ENCODE results near the gene PCSK7.

The PCSK7 gene

DNA sequence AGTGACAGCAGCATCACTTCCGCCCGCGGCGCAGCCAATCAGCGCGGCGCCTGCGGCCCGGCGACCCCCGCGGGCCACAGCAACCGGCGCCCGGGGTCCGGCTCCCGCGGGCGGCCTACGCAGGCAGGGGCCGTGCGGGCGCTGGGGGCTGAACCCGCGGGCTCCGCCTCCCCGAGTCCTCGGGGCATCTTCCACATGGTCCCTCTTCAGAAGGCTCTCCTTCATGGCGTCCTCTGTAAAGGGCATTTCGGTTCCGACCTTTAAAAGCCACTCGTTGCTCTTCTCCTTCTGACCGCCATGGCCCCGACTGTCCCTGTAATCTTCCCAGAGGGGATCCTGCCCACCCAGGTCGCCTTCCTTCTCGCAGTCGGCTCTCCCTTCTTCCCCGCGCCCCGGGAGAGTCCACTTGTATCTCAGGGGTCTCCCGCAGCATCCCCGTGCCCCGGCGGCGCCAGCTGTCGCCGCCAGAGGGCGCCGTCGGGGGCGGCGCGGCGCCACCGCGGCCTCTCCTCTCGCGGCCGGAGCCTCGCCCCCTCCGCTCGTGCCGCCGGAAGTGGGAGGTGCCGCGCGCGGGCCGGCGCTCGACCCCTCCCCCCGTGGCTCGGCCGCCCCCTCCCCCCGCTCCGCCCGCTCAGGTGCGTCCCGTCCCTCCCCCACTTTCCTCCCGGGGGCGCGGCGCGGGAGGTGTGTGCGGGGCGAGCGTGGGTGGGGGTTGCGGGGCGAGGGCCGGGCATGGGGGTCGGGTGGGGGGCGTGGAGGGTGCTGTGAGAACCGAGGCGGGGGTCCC, 412 bp upstream of the PCSK7 start, which contains the start of gene RNF214:
RNF214 (plus strand) TSS at position 580 of the 787 bp plus-strand sequence. CDS start 1,602 bp downstream, outside the sequence.
- peak; percentile 36 to 58 for DNase-seq (ENCODE audit: low read depth in 2 of 2)

DNA sequence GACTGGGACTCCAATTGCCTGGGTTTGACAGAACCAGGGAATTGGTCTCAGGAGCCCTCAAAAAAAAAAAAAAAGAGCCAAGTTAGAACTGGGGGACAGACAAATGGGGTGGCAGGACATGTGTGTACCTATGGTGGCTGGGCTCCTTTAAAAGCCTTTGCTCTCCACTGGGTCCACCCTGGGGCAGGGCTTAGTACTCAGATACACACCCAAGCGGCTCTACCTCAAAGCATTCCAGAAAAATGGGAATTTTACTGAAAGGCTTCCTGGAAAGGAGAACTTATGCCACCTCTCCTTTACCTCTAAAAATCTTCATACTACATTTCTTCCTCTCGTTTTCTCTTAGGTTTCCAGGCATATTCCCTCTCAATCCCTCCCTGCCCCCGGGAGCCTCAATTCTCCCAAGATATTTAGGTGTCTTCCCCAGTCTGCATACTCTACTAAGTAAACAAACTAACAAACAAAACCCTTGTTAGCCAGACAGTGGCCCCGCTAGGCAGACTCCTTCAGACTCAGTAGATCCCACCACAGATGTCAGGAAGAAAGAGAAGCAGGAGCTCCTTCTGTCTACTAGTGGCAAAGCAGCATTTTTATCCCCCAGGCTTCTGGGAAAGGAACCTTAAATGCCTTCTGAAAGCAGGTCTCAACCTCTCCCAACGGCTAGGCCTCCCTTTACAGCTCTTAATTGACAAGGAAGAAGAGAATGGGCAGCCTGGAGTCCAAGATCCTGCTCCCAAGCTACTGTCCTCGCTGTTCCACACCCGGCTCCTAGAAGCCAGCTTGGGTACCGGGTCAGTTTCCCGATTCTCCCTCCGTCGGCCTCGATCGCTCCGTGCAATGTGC, 653 bp downstream of the PCSK7 start:
- DNase-seq (ENCODE audit: low read depth in 2 of 2): no peak

DNA sequence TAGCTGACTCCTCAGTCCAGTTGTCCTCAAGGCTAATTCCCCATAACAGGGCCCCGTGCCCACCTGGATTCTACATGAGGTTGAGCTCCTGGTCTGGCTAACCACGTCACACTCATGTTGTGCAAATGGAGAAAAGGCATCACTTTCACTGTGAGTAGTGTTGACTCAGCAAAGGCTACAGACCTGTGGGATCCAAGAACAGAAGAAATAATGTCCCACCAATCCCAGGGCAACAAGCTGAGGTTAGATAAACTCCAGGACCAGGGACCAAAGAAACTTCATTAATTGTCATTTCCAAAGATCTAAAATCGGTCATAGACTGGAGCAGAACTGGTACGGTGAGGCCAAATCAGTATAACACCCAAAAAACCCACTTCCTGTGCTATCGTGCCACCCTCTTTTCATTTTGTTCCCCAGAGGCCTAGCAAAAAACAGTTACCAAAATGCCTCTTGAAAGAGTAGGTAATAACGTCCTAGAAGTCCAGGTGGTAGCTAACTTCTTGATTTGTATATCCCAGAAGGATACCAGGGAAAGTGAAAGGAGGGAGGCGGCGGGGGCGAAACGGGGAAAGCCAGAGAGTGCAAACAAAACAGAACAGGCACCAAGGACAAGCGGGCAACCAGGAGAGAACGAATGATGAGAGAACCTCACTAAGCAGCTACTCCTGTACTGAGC, 1.4 kb downstream of the PCSK7 start:
- DNase-seq (ENCODE audit: low read depth in 2 of 2): no peak

DNA sequence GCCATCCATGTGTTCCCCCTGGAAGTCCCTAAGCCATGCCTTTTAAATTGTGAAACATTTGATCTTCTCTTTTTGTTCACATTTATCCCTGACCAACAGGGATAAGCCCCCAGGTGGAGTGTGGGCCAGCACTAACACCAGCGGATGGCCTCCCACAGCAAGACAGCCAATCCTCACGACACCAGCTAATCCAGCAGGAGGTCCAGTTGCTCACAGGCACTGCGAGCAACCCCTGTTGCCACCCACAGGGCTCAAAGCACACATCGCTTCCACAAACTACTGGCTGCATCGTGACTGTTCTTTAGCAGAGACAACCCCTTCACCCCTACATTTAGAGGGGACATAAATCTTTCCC, 2.0 kb downstream of the PCSK7 start:
- DNase-seq (ENCODE audit: low read depth in 2 of 2): no peak

DNA sequence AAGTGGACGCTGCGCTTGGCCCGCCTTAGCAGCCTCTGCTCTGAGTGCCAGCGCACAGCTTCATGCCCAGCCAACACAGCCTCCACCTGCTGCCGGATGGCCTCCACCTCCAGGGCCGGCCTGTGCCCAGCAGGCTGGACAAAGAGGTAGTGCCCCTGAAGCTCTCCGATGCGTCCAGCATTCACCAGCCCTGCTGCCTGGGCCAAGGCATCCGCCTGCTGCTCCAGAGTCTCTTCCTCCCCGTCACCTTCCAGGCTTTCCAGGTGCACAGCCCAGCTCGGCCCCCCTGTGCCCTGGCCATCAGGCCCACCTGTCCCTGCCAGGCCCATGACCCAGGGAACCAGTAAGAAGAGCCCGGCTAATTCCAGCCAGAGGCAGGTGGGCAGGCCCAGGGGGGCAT, 2.5 kb downstream of the PCSK7 start:
- DNase-seq (ENCODE audit: low read depth in 2 of 2): no peak

DNA sequence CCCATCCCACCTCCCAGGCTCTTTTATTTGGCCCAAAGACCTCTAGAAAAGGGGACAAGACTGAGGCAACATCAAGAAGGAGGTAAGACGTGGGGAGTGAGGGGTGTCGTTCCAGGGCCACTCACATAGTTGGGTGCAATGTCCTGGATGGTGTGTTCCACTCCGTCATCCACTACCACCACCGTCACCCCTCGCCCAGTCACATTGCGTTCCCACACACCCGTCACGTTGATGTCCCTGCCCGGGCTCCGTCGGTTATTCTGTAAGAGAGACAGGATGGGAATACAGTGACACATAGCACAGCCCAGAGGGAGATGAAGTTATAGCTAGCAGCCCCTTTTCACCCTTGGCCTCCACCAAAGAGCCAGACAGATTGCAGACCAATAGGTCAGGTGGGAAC, 3.8 kb downstream of the PCSK7 start:
- DNase-seq (ENCODE audit: low read depth in 2 of 2): no peak

DNA sequence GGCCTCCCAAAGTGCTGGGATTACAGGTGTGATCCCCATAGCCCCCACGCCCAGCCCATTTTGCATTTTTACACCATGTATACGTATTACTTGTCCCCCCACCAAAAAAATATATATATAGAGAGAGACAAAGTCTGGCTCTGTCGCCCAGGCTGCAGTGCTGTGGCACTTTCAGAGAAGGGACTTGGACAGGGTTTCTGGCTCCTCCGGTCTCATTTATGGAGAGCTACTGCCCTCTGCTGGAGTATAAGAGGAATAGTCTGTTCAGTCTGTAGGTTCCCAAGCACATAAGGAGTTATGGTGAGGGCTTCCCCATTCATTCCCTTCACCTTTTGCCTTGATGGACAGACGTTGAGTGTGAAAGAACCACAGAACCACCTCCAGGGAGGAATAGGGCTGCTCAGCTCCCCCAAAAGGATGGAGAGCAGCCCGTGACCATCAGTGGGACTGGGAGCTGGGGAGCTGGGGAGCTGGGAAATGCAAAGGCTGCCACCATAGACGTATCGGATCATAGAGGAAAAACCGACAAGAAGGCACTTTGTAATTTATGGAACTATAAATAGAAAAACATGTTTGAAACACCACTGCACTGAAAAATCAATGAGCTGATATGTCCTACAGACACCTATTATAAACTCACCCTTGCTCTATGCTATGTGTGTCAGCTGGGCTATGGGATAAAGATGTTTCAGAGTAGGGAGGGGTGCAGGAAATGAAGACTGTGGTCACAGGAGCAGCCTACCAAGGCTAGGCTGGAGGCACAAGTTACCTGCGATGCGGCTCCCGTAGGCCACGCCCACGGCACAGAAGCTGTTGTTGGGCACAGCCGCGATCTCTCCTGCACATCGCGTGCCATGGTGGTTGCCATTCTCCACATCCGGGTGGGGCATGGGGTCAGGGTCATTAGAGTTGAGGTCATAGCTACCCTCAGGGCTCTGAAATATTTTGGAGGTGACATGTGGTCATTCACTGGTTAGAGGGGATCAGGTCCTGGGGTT, 5.2 kb downstream of the PCSK7 start:
- no peak for DNase-seq (ENCODE audit: low read depth in 2 of 2)

DNA sequence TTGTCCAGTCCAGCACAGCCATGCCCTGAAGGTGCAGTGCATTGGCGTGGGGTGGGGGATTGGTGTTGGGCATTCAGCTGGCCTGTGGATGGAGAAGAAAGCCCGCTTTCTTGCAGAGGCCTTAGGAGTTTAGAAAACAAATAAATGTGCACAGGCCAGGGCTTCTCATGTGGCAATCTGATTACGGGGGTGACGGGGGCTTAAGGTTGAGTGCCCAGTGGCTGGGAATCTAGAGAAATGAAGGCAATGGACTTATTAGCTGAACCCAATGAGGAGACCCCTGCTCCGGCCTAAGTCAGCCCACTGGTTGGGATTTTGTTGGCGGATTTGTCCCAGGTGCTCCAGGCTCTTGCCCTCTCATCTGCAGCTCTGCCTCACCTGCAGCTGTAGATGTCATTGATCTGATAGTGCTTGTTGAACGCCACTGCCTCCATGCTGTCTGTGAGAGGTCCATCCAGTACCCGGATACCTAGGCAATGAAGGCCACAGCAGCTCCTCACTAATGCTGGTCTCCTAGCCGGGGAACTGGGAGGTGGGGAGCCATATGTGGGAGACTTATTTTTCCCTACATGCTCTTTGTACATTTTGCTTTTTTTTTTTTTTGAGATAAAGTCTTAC, 6.2 kb downstream of the PCSK7 start:
- DNase-seq (ENCODE audit: low read depth in 2 of 2): no peak

DNA sequence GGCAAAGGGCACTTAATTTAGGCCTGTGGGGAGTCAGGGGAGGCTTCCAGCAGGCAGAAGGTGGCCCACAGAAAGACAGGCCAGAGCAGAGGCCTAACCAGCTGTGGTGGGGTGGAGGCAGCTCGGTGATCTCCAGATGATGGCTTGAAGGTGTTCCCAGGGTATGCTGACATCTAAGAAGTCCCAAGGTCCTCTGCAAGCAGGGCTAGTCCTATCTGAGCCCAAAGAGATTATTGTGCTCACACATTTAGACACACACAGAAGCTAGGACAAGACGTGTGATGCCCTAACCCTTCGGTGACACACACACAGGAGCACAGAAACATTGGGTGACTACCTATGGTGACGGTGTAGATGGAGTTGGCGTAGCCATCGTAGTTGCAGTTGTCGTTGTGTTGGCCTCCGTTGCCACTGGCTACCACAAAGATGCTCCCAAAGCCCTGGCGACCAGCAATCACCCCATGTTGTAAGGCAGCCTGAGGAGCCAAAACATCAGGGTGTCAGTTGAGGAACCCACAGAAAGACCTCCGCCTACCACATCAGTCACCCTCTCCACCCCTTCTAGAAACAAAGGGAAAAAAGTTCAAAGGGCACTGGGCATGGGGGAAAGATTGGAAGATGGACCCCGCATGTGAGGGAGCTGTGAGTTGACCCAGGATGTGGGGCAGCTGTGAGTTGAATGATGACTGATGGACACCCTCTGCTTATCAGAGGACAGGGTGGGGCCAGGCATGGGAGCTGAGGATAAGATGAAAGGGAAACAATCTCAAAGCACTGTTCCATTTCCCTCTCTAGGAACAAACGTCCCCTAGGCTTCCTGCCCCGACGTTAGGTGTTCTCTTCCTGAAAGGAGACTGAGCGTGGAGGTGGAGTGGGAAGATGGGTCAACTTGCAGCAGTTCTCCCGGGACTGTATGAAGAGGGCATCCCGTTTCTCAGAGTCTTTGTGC, 7.9 kb downstream of the PCSK7 start:
- no peak for DNase-seq (ENCODE audit: low read depth in 2 of 2)

DNA sequence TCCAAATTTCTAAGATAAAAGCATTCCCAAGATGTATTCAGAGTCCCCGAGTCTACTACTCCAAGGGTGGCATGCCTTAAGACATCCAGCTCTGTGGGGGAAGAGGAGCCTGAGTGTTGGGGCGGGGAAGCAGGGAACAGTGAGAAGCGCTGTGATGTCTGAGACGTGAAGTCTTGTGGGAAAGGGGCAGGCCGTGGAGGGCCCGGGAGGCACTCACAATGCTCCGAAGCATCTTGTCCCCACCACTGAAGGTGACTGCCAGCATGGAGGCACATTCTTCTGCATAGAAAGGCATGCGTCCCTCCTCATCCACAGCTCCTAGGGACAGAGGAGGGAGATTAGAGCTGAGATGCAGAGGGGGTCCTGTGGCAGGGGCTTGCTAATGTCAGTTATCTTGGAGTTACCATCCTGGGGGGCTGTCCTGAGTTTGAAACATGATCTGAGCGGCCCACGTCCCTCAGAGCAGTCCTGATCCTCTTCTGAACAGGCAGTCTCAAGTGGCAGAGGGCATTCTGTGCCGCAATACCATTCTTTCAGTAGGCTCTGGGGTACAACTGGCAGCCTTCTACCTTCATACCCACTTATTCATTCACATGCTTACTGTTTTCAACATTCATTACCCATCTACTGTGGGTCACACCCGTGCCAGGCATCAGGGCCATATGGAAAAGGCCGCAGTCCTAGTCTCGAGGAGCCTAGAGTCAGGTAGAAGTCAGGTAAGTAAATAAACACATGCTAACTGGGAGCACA, 8.7 kb downstream of the PCSK7 start:
- no peak for DNase-seq (ENCODE audit: low read depth in 2 of 2)

DNA sequence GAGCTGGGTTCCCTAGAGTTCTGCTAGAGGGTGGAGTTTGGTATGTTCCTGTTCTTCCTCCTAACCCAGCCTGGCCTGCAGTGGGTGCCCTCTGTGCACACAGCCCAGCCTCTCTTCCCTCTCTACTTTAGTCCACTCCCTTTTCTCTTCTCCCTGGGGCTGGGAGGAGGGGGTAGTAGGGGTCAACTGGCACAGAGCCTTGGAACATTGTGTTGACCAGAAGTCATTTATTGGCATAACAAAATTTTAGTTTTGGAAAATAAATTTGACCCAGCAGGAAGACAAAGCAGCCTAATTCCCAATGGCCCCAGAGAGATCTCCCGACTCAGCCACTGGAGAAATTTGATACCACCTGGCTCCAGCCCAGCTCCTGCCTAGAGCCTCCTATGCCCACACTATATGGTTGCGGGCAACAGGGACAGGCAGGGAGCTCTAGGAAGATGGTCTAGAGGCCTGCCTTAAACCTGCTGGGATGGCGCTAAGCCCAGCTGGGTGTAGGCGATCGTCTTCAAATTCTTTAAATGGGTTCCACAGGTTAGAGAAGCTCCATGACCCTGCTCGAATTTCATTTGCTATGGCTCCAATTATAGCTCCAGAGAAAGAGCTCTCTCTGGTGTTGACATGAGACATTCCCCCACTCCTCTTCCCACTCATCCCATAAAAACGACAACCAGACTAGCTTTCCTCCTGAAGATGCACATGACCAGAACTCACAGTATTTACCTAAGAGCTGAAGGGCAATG, 9.9 kb downstream of the PCSK7 start:
- DNase-seq (ENCODE audit: low read depth in 2 of 2): no peak

DNA sequence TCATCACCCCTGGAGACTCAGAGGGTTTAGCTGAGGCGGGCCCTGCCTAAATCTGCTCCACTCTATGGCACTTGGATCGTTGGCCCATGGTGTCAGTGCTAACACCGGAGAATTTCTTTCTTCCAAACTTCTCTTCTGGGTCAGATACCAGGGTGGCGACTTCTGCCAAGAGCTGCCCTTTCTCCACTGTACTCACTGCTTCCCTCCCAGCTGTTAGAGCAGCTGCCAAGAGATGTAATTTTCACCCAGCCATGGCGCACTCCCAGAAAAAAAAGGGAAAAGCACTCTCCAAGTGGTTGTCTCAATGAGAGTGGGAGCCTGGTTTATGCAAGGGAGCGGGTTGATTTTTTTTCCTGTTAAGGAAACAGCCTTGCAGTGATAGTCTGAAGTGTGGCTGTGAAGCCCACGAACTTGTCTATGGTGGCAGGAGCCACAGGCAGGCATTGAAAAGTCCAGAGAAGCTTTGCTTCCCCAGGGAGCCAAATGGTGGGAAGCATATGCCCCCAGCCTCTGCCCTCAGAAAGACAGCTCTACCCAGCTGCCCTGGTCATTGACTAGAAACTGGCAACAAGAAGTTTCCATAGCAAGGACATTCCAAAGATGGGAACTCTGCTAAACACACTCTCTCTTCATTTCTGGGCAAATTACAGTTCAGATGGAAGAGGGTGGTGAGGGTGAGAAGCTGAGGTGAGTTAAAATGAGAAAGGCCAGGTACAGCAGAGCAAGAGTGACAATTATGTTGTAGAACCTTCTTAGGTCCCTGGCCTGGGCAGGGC, 10.7 kb downstream of the PCSK7 start:
- no peak for DNase-seq (ENCODE audit: low read depth in 2 of 2)

DNA sequence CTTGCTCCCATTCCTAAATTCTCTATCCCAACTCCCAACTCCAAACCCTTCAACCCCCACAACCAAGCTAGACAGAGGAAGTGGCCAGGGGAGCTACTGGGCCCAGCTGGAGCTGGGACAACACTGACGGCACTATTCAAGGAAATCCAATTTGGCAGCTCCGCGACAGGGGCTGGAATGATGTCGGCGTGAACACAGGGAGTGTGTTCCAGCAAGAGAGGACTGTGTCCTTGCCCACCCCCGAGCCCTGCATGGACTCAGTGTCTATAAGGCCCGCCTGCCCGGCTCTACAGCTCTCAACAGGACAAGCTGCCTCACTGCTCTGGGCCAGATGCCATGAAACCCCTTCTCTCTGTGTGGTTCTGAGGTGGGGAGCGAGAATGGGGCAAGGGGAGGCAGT, 11.3 kb downstream of the PCSK7 start:
- DNase-seq (ENCODE audit: low read depth in 2 of 2): no peak

DNA sequence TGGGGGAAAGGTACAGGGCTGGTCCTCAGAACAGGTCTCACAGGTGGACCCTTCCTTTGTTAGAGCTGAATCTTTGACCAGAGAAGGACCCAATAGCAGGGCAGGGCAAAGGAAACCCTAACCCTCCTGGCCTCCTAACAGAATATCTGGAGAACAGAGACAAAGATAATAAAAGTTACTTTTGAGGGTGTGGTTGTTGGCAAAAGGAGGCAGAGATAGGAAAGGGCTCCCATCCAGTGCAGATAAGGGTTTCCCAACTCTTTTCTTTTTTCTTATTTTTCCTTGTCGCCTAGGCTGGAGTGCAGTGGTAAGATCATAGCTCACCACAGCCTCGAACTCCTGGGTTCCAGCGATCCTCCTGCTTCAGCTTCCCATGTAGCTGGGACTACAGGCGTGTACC, 11.9 kb downstream of the PCSK7 start:
- DNase-seq (ENCODE audit: low read depth in 2 of 2): no peak

DNA sequence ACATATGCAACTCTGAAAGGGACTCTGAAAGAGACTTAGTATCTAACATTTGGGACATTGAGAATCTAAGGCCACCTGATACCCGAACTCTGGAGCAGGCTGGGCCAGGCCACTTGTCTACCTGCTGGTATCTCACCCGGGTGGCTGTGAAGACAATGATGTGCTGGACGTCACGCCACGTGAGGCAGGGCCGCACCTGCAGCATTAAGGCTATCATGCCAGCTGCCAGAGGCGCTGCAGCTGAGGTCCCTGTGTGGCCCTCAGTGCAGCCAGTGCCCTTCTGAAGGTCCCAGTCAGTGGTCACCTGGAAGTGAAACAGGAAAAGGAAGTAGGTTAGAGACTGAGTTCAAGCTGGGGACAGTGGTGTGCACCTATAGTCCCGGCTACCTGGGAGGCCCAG, 12.4 kb downstream of the PCSK7 start:
- no peak for DNase-seq (ENCODE audit: low read depth in 2 of 2)

DNA sequence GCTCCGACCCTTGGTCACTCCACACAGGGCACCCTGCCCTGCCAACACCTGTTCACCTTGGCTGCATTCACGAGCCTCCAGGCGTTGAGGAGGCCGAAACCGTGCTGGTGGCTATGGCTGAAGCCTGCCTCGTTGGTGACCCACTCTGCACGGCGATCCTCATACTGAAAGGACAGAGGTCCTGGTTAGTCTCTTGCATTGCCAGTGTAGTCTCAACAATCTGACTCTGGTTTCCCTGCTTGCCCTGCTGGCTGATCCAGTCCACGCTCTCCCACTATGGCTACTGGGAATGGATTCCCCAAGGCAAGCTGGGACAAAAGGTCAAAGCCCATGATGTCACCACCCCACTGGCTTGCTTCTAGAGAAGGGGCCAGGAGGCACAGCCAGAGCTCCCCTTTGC, 12.9 kb downstream of the PCSK7 start:
- DNase-seq (ENCODE audit: low read depth in 2 of 2): no peak

DNA sequence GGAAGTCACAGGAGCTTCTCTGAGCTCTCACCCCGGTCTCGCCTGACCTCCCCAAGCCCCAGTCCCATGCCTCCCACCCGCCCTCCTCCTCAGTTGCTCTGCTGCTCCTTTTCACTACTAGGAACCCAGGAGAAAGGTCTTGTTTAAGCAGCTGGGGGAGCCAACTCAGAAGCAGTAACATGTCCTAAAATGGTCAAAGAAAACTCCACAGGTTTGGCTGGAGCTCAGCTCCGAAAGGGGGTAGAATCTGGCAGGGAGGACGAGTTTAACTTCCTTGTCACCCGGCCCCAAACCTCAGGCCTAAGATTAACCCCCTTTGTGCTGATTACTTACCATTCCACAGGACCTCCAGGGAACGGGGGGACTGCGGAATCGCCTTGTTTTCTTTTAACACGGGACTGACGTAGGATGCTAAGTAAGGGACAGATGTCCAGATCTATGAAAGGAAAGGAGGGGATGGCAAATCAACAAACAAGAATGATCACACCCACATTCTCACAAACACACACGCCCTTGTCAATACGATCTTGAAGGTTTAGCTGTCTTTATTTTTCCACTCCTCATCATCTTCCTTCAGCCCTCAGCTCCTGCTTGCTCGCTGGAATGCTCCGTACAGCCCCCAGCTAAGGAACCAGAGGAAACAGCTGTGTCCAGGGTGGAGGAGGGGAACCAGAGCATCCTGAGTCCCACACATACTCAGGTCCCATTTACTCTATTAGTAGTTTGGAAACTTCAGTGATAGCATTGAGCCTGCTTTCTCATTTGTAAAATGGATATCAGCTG, 13.5 kb downstream of the PCSK7 start:
- no peak for DNase-seq (ENCODE audit: low read depth in 2 of 2)

All from stimulated activated CD4-positive, alpha-beta T cell treated with anti-CD3 and anti-CD28 coated beads, Interleukin-1b, Interleukin-23, amount 100 ng/mL, for 1 hour (primary cell).